Heart right ventricle (tissue), 16 donors: Measurements from ENCODE around the gene IRS2. TPM values are rescaled to one million over a fixed set of nuclear protein-coding genes. Genes with fewer than 3 reads are reported as not detected.

Experiments
- ATAC-seq, 8 donors: fragments of 200-7000 bp; cut with Tn5 transposase; one replicate each; pipeline ENCODE4 v1.9.1; 2020; ENCODE audit warnings: mild to moderate bottlenecking in 8 of 8, moderate library complexity in 8 of 8, moderate number of reproducible peaks in 1 of 8
- DNase-seq, 2 donors: peaks; one replicate each; pipeline ENCODE4 v3.0.0-alpha.2; 2020
- H3K27ac ChIP-seq, 10 donors: fragments of 200-600 bp; sonication (generic) in 2 of 10; one replicate each; pipeline versions ENCODE4 v1.5.0 to v1.8.0; 2020 to 2022; ENCODE audit warnings: mild to moderate bottlenecking in 3 of 10
- H3K27me3 ChIP-seq, 7 donors: fragments of 200-600 bp; one replicate each; pipeline ENCODE4 v1.8.0; 2021 to 2022; ENCODE audit warnings: mild to moderate bottlenecking in 2 of 7
- H3K36me3 ChIP-seq, 9 donors: fragments of 200-600 bp; sonication (generic) in 1 of 9; one replicate each; pipeline versions ENCODE4 v1.5.0 to v1.8.0; 2020 to 2022; ENCODE audit warnings: mild to moderate bottlenecking in 2 of 9
- H3K4me1 ChIP-seq, 9 donors: fragments of 200-600 bp; sonication (generic) in 1 of 9; one replicate each; pipeline versions ENCODE4 v1.5.0 to v1.8.0; 2020 to 2022; ENCODE audit warnings: mild to moderate bottlenecking in 4 of 9
- H3K4me3 ChIP-seq, 10 donors: fragments of 200-600 bp; sonication (generic) in 2 of 10; one replicate each; pipeline versions ENCODE4 v1.5.0 to v1.8.0; 2020 to 2022; ENCODE audit warnings: mild to moderate bottlenecking in 7 of 10, moderate library complexity in 2 of 10
- H3K9me3 ChIP-seq, 11 donors: fragments of 200-600 bp in 10 of 11; sonication (generic) in 2 of 11; one replicate each; pipeline versions ENCODE4 v1.5.0 to v1.8.0; 2013 to 2022; ENCODE audit warnings: mild to moderate bottlenecking in 2 of 11, control low read depth in 1 of 11, moderate library complexity in 1 of 11
- CTCF ChIP-seq, 9 donors: fragments of 200-600 bp; sonication (generic) in 2 of 9; IDR thresholded peaks; one replicate each; pipeline versions ENCODE4 v1.5.0 to v1.8.0; 2021 to 2022; ENCODE audit warnings: antibody characterized with exemption in 9 of 9, mild to moderate bottlenecking in 5 of 9, moderate library complexity in 1 of 9
- WGBS, 2 donors: extraction: QIAGEN DNeasy Blood & Tissue Kit; methylation state at CpG; one replicate each; pipeline ENCODE4 v1.1.7; 2013; ENCODE audit warnings: inconsistent platforms in 1 of 2; 5-methylcytosine and 5-hydroxymethylcytosine counted together
- intact Hi-C, 10 donors: fragments of 100-400 bp; cut with DNase I; formaldehyde crosslinking; loops; one replicate each; pipeline versions ENCODE4 v1.11.1 to v1.14.2; 2022
- polyA plus RNA-seq, 2 donors: library from polyadenylated mRNA; stranded (reverse); fragments of 200-250 nt; gene quantifications; one replicate each; pipeline ENCODE4 v1.2.3, GENCODE V29; 2013
- total RNA-seq, 10 donors: library from RNA; stranded (reverse); fragmentation: NEBNext Ultra II Directional in 3 of 10; extraction: Animal tissue kit (Norgen Biotek cat#: 25700) in 3 of 10; gene quantifications; one replicate each; pipeline versions ENCODE4 v1.2.1 to v1.2.4, GENCODE V29; 2021 to 2023
- donor health status: Arrhythmogenic right ventricular cardiomyopathy.
- donor health status: ischemic (EF 13 %, LVEDD 7.1; RV severe dilation, severe dysfunction).
- donor health status: healthy with polysubstance abuse.
- donor health status: DM: no; HTN: yes; CAD: no.
- donor health status: DM: no; HTN: no; CAD: no.
- donor health status: ischemic (EF 25% LVEDD 6.9; RV normal size, moderate dysfunction).
- donor health status: ischemic (EF 25% LVEDD 5.7; RV mildly dilated, moderate dysfunction).
- donor health status: healthy.
- donor health status: DM: yes; HTN: yes; CAD: no.
- donor health status: Ischemic cardiomyopathy.
- donor health status: ischemic (EF 35%, LVEDD 5.7; RV mildly dilated, moderate dysfunction).
- donor health status: nonischemic (EF 11% LVEDD 7.7; RV severe dilation, severe dysfunction).
- donor health status: DM: yes; HTN: yes; CAD: no.
- donor health status: PGD.
- donor health status: ischemic (EF 29% LVEDD 5.4; RV normal size, mild dysfunction).
- donor health status: nonischemic (EF 23%, LVEDD 6.1; RV moderate dilation, normal function).

IRS2 gene
- total and polyA plus RNA-seq, 12 donors: 4.2 to 49.3 (median 13.7) TPM

- peak; percentile 14 to 35 for DNase-seq
- 60 to 78% methylated on average over 22 of the region's 22 CpGs for WGBS, 2 donors
- peak overlapping the region in 2 of 10 donors; percentile 41 to 79 for H3K27ac ChIP-seq
- TF ChIP-seq CTCF (IDR thresholded peaks at IDR 0.05): no peak
- peaks cover 0 to 27% (median 4%) of the 10 kb centered on the region in 9 donors for H3K4me1 ChIP-seq
- H3K4me3 ChIP-seq: peak overlapping the region in 1 of 10 donors; percentile 12
- H3K27me3 ChIP-seq: peaks cover 0 to 11% (median 0%) of the 10 kb centered on the region in 7 donors
- intact Hi-C loops: no loop called here
- ATAC-seq: peak; percentile 40 to 81 (median 68)
- no peaks in the 10 kb centered on the region for H3K9me3 ChIP-seq
- no peaks in the 10 kb centered on the region for H3K36me3 ChIP-seq
Observed at GRCh38 chr13:109704771-109705635, 81.4 kb downstream of the IRS2 start.

DNA sequence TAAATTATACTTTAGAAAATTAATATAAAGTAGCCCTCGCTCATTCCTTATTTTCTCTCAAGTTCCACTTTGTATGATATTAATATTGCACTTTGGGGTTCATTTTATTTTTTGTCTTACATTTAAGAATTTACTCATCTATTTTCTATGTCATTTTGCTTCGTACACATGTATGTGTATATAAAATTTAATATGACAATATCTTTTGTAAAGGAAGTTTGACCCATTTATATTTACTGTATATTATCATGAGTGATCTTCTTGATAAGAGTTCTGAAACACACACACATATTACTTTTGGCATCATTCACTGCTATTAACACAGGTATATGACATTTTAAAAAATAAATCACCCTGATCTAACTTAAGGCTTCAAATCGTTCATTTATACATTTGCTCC is 83.1 kb downstream of the IRS2 start:
- Histone ChIP-seq H3K4me3 (no peak overlapping the region), H3K36me3 (no peaks in the 10 kb centered on the region), H3K4me1 (peaks cover 7 to 44% (median 12%) of the 10 kb centered on the region in 9 donors), H3K27ac (no peak overlapping the region), H3K9me3 (no peaks in the 10 kb centered on the region), H3K27me3 (peaks cover 0 to 11% (median 0%) of the 10 kb centered on the region in 7 donors)
- DNase-seq: no peak
- intact Hi-C loops: no loop called here
- no peak for TF ChIP-seq CTCF (IDR thresholded peaks at IDR 0.05)
- ATAC-seq: no peak
- WGBS, 2 donors: 93 to 98% methylated on average over 3 of the region's 3 CpGs
